ENCODE data around the gene NTN3.
"Not testable (repeated sequence)": the region's sequence is repeated elsewhere in the genome, so short reads cannot be mapped to it uniquely, and the experiment has no call there.

The NTN3 gene

GRCh38 chr16:2479996-2480395 is 8.9 kb downstream of the NTN3 start:
- not testable (repeated sequence) for H3K4me3 ChIP-seq (ENCODE audit: low read length in 2 of 2); H3K9me3 ChIP-seq (ENCODE audit: control insufficient read depth in 2 of 2, low read length in 2 of 2); H3K36me3 ChIP-seq (ENCODE audit: control insufficient read depth in 2 of 2, insufficient read depth in 2 of 2, low read length in 2 of 2); H3K9ac ChIP-seq (ENCODE audit: low read depth in 1 of 2, low read length in 2 of 2); H3K27ac ChIP-seq (ENCODE audit: low read depth in 2 of 2, low read length in 2 of 2); H3K27me3 ChIP-seq (ENCODE audit: control insufficient read depth in 2 of 2, insufficient read depth in 2 of 2, low read length in 2 of 2)
- H3K4me1 ChIP-seq (ENCODE audit: control insufficient read depth in 2 of 2, insufficient read depth in 2 of 2, low read length in 2 of 2): peaks cover 14 to 27% of the 10 kb centered on the region in 2 donors

GRCh38 chr16:2480948-2481347 is 9.9 kb downstream of the NTN3 start:
- peaks cover 9 to 23% of the 10 kb centered on the region in 2 donors for H3K4me1 ChIP-seq (ENCODE audit: control insufficient read depth in 2 of 2, insufficient read depth in 2 of 2, low read length in 2 of 2)
- H3K27ac ChIP-seq (ENCODE audit: low read depth in 2 of 2, low read length in 2 of 2): peak overlapping the region; percentile 32 to 56
- no peaks in the 10 kb centered on the region for H3K9me3 ChIP-seq (ENCODE audit: control insufficient read depth in 2 of 2, low read length in 2 of 2)
- peak overlapping the region; percentile 6 to 45 for H3K9ac ChIP-seq (ENCODE audit: low read depth in 1 of 2, low read length in 2 of 2)
- H3K36me3 ChIP-seq (ENCODE audit: control insufficient read depth in 2 of 2, insufficient read depth in 2 of 2, low read length in 2 of 2): no peaks in the 10 kb centered on the region
- H3K27me3 ChIP-seq (ENCODE audit: control insufficient read depth in 2 of 2, insufficient read depth in 2 of 2, low read length in 2 of 2): no peaks in the 10 kb centered on the region
- no peak overlapping the region for H3K4me3 ChIP-seq (ENCODE audit: low read length in 2 of 2)

GRCh38 chr16:2481676-2482075 is 10.6 kb downstream of the NTN3 start:
- Histone ChIP-seq H3K9ac (ENCODE audit: low read depth in 1 of 2, low read length in 2 of 2) (no peak overlapping the region), H3K27ac (ENCODE audit: low read depth in 2 of 2, low read length in 2 of 2) (peak overlapping the region in 1 of 2 donors; percentile 24), H3K36me3 (ENCODE audit: control insufficient read depth in 2 of 2, insufficient read depth in 2 of 2, low read length in 2 of 2) (no peaks in the 10 kb centered on the region), H3K4me3 (ENCODE audit: low read length in 2 of 2) (no peak overlapping the region), H3K9me3 (ENCODE audit: control insufficient read depth in 2 of 2, low read length in 2 of 2) (no peaks in the 10 kb centered on the region), H3K27me3 (ENCODE audit: control insufficient read depth in 2 of 2, insufficient read depth in 2 of 2, low read length in 2 of 2) (no peaks in the 10 kb centered on the region), H3K4me1 (ENCODE audit: control insufficient read depth in 2 of 2, insufficient read depth in 2 of 2, low read length in 2 of 2) (peaks cover 7 to 21% of the 10 kb centered on the region in 2 donors)

GRCh38 chr16:2482249-2482648 is 11.2 kb downstream of the NTN3 start:
- Histone ChIP-seq H3K9me3 (ENCODE audit: control insufficient read depth in 2 of 2, low read length in 2 of 2) (no peaks in the 10 kb centered on the region), H3K4me3 (ENCODE audit: low read length in 2 of 2) (no peak overlapping the region), H3K27me3 (ENCODE audit: control insufficient read depth in 2 of 2, insufficient read depth in 2 of 2, low read length in 2 of 2) (no peaks in the 10 kb centered on the region), H3K27ac (ENCODE audit: low read depth in 2 of 2, low read length in 2 of 2) (no peak overlapping the region), H3K36me3 (ENCODE audit: control insufficient read depth in 2 of 2, insufficient read depth in 2 of 2, low read length in 2 of 2) (no peaks in the 10 kb centered on the region), H3K9ac (ENCODE audit: low read depth in 1 of 2, low read length in 2 of 2) (no peak overlapping the region), H3K4me1 (ENCODE audit: control insufficient read depth in 2 of 2, insufficient read depth in 2 of 2, low read length in 2 of 2) (peaks cover 11 to 26% of the 10 kb centered on the region in 2 donors)

- H3K27ac ChIP-seq (ENCODE audit: low read depth in 2 of 2, low read length in 2 of 2): peak overlapping the region in 1 of 2 donors; percentile 42
- peaks cover 15 to 29% of the 10 kb centered on the region in 2 donors for H3K4me1 ChIP-seq (ENCODE audit: control insufficient read depth in 2 of 2, insufficient read depth in 2 of 2, low read length in 2 of 2)
- peak overlapping the region in 1 of 2 donors; percentile 37 for H3K9ac ChIP-seq (ENCODE audit: low read depth in 1 of 2, low read length in 2 of 2)
- no peaks in the 10 kb centered on the region for H3K27me3 ChIP-seq (ENCODE audit: control insufficient read depth in 2 of 2, insufficient read depth in 2 of 2, low read length in 2 of 2)
- no peaks in the 10 kb centered on the region for H3K36me3 ChIP-seq (ENCODE audit: control insufficient read depth in 2 of 2, insufficient read depth in 2 of 2, low read length in 2 of 2)
- peak overlapping the region; percentile 9 to 12 for H3K4me3 ChIP-seq (ENCODE audit: low read length in 2 of 2)
- H3K9me3 ChIP-seq (ENCODE audit: control insufficient read depth in 2 of 2, low read length in 2 of 2): no peaks in the 10 kb centered on the region
Observed at GRCh38 chr16:2482708-2483534, 11.8 kb downstream of the NTN3 start.

GRCh38 chr16:2483939-2484897 is 13.1 kb downstream of the NTN3 start:
- H3K36me3 ChIP-seq (ENCODE audit: control insufficient read depth in 2 of 2, insufficient read depth in 2 of 2, low read length in 2 of 2): no peaks in the 10 kb centered on the region
- H3K9ac ChIP-seq (ENCODE audit: low read depth in 1 of 2, low read length in 2 of 2): no peak overlapping the region
- H3K9me3 ChIP-seq (ENCODE audit: control insufficient read depth in 2 of 2, low read length in 2 of 2): no peaks in the 10 kb centered on the region
- H3K27me3 ChIP-seq (ENCODE audit: control insufficient read depth in 2 of 2, insufficient read depth in 2 of 2, low read length in 2 of 2): no peaks in the 10 kb centered on the region
- H3K27ac ChIP-seq (ENCODE audit: low read depth in 2 of 2, low read length in 2 of 2): no peak overlapping the region
- H3K4me3 ChIP-seq (ENCODE audit: low read length in 2 of 2): no peak overlapping the region
- H3K4me1 ChIP-seq (ENCODE audit: control insufficient read depth in 2 of 2, insufficient read depth in 2 of 2, low read length in 2 of 2): peaks cover 15 to 29% of the 10 kb centered on the region in 2 donors

- Histone ChIP-seq H3K27me3 (ENCODE audit: control insufficient read depth in 2 of 2, insufficient read depth in 2 of 2, low read length in 2 of 2) (no peaks in the 10 kb centered on the region), H3K9ac (ENCODE audit: low read depth in 1 of 2, low read length in 2 of 2) (no peak overlapping the region), H3K4me1 (ENCODE audit: control insufficient read depth in 2 of 2, insufficient read depth in 2 of 2, low read length in 2 of 2) (peaks cover 15 to 29% of the 10 kb centered on the region in 2 donors), H3K27ac (ENCODE audit: low read depth in 2 of 2, low read length in 2 of 2) (no peak overlapping the region), H3K9me3 (ENCODE audit: control insufficient read depth in 2 of 2, low read length in 2 of 2) (no peaks in the 10 kb centered on the region), H3K36me3 (ENCODE audit: control insufficient read depth in 2 of 2, insufficient read depth in 2 of 2, low read length in 2 of 2) (no peaks in the 10 kb centered on the region), H3K4me3 (ENCODE audit: low read length in 2 of 2) (no peak overlapping the region)
Observed at GRCh38 chr16:2484898-2485508, 13.9 kb downstream of the NTN3 start.

GRCh38 chr16:2485811-2486507 is 14.9 kb downstream of the NTN3 start:
- Histone ChIP-seq H3K9ac (ENCODE audit: low read depth in 1 of 2, low read length in 2 of 2) (no peak overlapping the region), H3K4me1 (ENCODE audit: control insufficient read depth in 2 of 2, insufficient read depth in 2 of 2, low read length in 2 of 2) (peaks cover 12 to 23% of the 10 kb centered on the region in 2 donors), H3K27ac (ENCODE audit: low read depth in 2 of 2, low read length in 2 of 2) (no peak overlapping the region), H3K9me3 (ENCODE audit: control insufficient read depth in 2 of 2, low read length in 2 of 2) (no peaks in the 10 kb centered on the region), H3K27me3 (ENCODE audit: control insufficient read depth in 2 of 2, insufficient read depth in 2 of 2, low read length in 2 of 2) (no peaks in the 10 kb centered on the region), H3K4me3 (ENCODE audit: low read length in 2 of 2) (no peak overlapping the region), H3K36me3 (ENCODE audit: control insufficient read depth in 2 of 2, insufficient read depth in 2 of 2, low read length in 2 of 2) (no peaks in the 10 kb centered on the region)

- Histone ChIP-seq H3K4me1 (ENCODE audit: control insufficient read depth in 2 of 2, insufficient read depth in 2 of 2, low read length in 2 of 2) (peaks cover 12 to 14% of the 10 kb centered on the region in 2 donors), H3K36me3 (ENCODE audit: control insufficient read depth in 2 of 2, insufficient read depth in 2 of 2, low read length in 2 of 2) (no peaks in the 10 kb centered on the region), H3K9me3 (ENCODE audit: control insufficient read depth in 2 of 2, low read length in 2 of 2) (no peaks in the 10 kb centered on the region), H3K27me3 (ENCODE audit: control insufficient read depth in 2 of 2, insufficient read depth in 2 of 2, low read length in 2 of 2) (no peaks in the 10 kb centered on the region), H3K9ac (ENCODE audit: low read depth in 1 of 2, low read length in 2 of 2) (no peak overlapping the region), H3K27ac (ENCODE audit: low read depth in 2 of 2, low read length in 2 of 2) (no peak overlapping the region), H3K4me3 (ENCODE audit: low read length in 2 of 2) (no peak overlapping the region)
Observed at GRCh38 chr16:2486645-2487516, 15.8 kb downstream of the NTN3 start.

Measured in mucosa of rectum (tissue), 2 donors.